GM12891 (cell line): ENCODE measurements around the gene RIN2.

Experiments
- POLR2A ChIP-seq: IDR thresholded peaks from 2 replicates; pipeline ENCODE4 v1.6.1; 2011; ENCODE audit warnings: low read depth, low read length, control low read depth
- POLR2AphosphoS5 ChIP-seq: IDR thresholded peaks from 2 replicates; pipeline ENCODE4 v1.6.1; 2011; ENCODE audit warnings: low read depth, low read length, control low read depth
- TAF1 ChIP-seq: IDR thresholded peaks from 2 replicates; pipeline ENCODE4 v1.6.1; 2011; ENCODE audit warnings: low read depth, low read length, control low read depth

GRCh38 chr20:19737025-19737424 is 21.0 kb upstream of the RIN2 start:
- no peak for TF ChIP-seq POLR2A
- TF ChIP-seq POLR2AphosphoS5: no peak
- no peak for TF ChIP-seq TAF1
